Bronchial epithelial cell (primary cell): Measurements from ENCODE around the gene TGFBR2. TPM values are rescaled to one million over a fixed set of nuclear protein-coding genes. Genes with fewer than 3 reads are reported as not detected.

Experiments used
- DNase-seq: peaks from one replicate; pipeline ENCODE4 v3.0.0-alpha.2; 2010; ENCODE audit warnings: low read depth
- FAIRE-seq: peaks from 2 replicates; lab custom pipeline; 2011; peaks lifted over from hg19 to GRCh38; lab: Jason Lieb, UNC
- H3K27me3 ChIP-seq: 2 replicates; pipeline ENCODE4 v1.5.1; 2011; ENCODE audit warnings: low read length; ENCODE audit not compliant: control insufficient read depth, insufficient read depth
- H3K36me3 ChIP-seq: 2 replicates; pipeline ENCODE4 v1.5.1; 2011; ENCODE audit warnings: low read length; ENCODE audit not compliant: control insufficient read depth, insufficient read depth
- H3K4me3 ChIP-seq: 2 replicates; pipeline ENCODE4 v1.5.1; 2011; ENCODE audit warnings: mild to moderate bottlenecking, low read depth, low read length, control low read depth
- CTCF ChIP-seq: IDR thresholded peaks from 2 replicates; pipeline ENCODE4 v1.5.1; 2011; ENCODE audit warnings: mild to moderate bottlenecking, moderate library complexity, low read length, control low read depth, inconsistent platforms; ENCODE audit not compliant: insufficient read depth, severe bottlenecking
- total RNA-seq: library from RNA; depleted of rRNA; stranded (reverse); fragments of >200 nt; gene quantifications from 2 replicates; pipeline ENCODE4 v1.2.1, GENCODE V29; 2014

Gene TGFBR2
- total RNA-seq, 1 donor from 2014 or later: 25.5 TPM

GRCh38 chr3:30608598-30608947 is 2.2 kb downstream of the TGFBR2 start:
- no peak for FAIRE-seq

GRCh38 chr3:30609930-30610701 is 3.7 kb downstream of the TGFBR2 start:
- FAIRE-seq: no peak
- no peak overlapping the region for H3K4me3 ChIP-seq
- no peaks in the 10 kb centered on the region for H3K36me3 ChIP-seq
- peak; percentile 31 for DNase-seq
- no peak for TF ChIP-seq CTCF
- H3K27me3 ChIP-seq: no peaks in the 10 kb centered on the region

More at GRCh38 chr3:30608598-30608947, 2.2 kb downstream of the TGFBR2 start:
- Histone ChIP-seq H3K4me3 (peak overlapping the region; percentile 26), H3K27me3 (no peaks in the 10 kb centered on the region), H3K36me3 (no peaks in the 10 kb centered on the region)
- TF ChIP-seq CTCF: no peak
- no peak for DNase-seq

- Histone ChIP-seq H3K27me3 (no peaks in the 10 kb centered on the region), H3K4me3 (no peak overlapping the region), H3K36me3 (no peaks in the 10 kb centered on the region)
- FAIRE-seq (no peak), DNase-seq (peak; percentile 32)
- TF ChIP-seq CTCF: no peak
Measured at GRCh38 chr3:30610702-30611368, 4.4 kb downstream of the TGFBR2 start.

GRCh38 chr3:30611613-30612436 is 5.4 kb downstream of the TGFBR2 start:
- Histone ChIP-seq H3K36me3 (no peaks in the 10 kb centered on the region), H3K4me3 (no peak overlapping the region), H3K27me3 (no peaks in the 10 kb centered on the region)
- DNase-seq: peak; percentile 86
- no peak for FAIRE-seq
- no peak for TF ChIP-seq CTCF

GRCh38 chr3:30612437-30613132 is 6.2 kb downstream of the TGFBR2 start:
- DNase-seq: no peak
- H3K4me3 ChIP-seq: no peak overlapping the region
- H3K27me3 ChIP-seq: no peaks in the 10 kb centered on the region
- no peaks in the 10 kb centered on the region for H3K36me3 ChIP-seq
- no peak for TF ChIP-seq CTCF
- no peak for FAIRE-seq
